ENCODE data around the gene CACNA1C.
"Not testable (repeated sequence)": the region's sequence is repeated elsewhere in the genome, so short reads cannot be mapped to it uniquely, and the experiment has no call there.

The CACNA1C gene

GRCh38 chr12:2239381-2239871 is 186.6 kb downstream of the CACNA1C start:
- no peak for DNase-seq

- no peak for DNase-seq
Observed at GRCh38 chr12:2240390-2240789, 187.6 kb downstream of the CACNA1C start.

GRCh38 chr12:2240984-2241383 is 188.2 kb downstream of the CACNA1C start:
- DNase-seq: no peak

DNA sequence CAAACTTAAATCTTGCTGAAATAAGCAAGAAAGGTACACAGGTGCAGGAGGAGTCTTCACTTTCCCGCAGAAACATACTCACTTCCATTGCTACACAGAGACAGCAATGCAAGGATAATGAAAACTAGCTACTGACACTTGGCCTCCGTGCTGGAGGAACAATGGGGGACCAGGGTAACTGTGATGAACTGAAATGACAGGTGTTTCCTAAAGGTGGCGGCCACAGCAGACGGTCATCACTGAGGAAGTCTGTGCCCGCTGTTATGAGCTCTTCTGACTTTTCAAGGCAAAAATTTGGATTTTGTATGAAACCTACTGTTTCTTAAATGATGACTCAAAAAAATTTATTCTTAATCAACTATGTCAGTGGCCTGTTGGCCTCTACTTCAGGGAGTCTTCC is 189.4 kb downstream of the CACNA1C start:
- DNase-seq: no peak

- no peak for DNase-seq
Observed at GRCh38 chr12:2242816-2243215, 190.0 kb downstream of the CACNA1C start.

DNA sequence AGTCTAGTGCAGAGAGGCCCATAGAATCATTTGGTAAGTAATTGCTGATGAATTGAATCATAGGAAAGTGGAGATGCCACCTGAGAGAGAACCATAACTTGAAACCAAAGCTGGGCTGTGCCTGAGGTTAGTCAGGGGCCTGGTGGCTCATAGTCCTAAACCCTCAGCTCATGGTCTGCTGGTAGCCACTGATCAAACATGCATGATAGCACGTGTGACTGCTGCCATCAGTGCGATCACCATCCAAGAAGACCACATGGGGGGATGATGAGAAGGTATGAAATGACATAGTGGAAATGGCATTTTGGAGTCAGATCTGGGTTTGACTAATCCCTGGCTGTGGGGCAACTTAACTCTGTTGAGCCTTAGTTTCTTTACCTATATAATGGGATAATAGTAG is 190.5 kb downstream of the CACNA1C start:
- no peak for DNase-seq

DNA sequence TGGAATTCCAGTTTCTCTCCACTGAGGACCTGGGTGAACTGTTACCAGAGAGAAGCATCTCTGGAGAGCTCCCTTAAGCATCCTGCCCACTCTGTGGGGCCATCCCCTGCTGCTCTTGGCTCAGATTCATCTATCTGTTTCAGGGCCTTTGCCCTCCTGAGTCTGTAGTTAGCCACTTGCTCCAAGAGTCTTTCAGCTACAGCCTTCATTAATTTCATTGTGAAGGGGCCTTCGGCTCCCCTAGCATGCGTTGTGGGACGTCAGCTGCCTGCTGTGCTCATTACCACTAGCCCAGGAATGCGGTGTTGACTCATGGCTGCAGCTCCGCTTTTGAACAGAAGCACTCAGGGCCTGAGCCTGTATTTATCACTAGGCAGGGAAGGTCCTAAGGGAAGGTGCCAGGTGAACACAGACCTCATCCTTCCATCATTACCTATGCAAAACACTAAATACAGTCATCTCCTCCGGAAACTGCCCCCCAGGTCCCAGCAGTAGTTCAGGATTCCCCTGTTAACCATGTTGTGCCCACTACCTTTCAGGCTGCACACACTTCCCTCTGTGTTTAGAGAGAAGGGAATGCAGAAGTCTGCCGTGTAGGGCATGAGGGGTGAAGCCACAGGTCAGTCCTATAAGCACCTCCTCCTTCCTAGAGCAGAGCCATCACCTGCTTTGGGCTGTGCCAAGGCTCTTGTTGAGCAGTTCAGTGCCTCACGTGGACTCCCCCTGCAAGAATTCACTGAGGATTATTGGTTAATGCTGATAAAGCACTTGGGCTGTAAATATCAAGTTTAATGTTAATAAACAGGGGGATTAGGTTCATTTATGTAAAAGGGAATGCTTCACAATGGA is 191.4 kb downstream of the CACNA1C start:
- no peak for DNase-seq

GRCh38 chr12:2246358-2246757 is 193.6 kb downstream of the CACNA1C start:
- DNase-seq: no peak

- DNase-seq: no peak
Observed at GRCh38 chr12:2247120-2247519, 194.3 kb downstream of the CACNA1C start.

GRCh38 chr12:2247596-2247995 is 194.8 kb downstream of the CACNA1C start:
- DNase-seq: no peak

DNA sequence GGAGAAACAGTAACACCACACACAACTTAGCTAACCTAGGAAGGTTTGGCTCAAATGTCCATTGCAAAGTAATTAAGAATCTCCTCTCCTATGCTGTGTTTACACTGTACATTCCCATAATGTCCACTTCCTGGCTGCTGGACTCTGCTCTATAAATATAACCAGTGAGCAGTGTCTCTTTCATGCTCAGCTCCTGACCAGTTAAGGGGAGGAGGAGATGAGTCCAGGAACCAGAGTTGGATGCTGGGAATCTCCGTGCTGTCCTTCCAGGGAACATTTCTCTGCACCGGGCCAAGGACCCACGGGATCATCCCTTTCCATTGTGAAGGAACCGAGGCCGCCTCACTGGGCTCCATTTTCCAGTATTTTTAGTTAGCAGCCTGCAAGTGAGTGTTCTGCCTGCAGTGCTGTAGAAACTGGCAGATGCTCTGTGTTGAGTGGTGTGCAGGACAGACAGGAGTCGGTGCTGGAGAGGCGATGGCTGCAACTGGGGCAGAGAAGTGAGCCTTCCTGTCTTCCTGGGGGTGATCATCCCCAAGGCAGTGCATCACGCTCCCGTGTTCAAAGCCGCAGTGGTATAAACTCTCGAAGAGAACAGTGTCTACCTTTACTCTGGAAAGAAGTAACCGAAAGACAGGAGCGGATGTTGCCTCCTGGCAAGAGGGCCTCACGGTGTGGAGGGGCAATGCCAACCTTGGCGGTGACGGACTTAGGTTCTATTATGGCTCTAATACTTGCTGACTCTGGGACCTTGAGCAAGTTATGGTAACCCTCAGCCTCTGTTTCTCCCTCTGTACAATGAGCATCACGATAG is 195.5 kb downstream of the CACNA1C start:
- DNase-seq: no peak

DNA sequence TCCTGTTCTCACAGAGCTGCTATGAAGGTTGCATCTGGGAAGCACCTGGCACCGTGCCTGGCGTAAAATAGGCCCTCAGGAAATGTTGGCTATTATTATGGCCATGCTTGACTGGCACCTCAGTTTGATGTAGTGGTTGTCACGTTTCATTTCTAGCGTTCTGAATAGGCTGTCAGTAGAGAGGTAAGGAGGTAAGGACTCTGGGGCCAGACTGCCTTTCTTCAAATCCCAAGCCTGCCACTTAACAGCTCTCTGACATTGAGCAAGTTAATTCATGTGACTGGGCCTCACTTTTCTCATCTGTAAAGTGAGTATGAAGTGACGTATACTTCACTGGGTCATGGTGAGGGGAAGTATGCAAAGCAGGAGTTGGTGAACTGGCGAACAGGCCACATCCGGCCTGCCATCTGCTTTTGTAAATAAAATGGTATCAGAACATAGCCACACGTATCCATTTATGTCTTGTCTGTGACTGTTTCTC is 196.2 kb downstream of the CACNA1C start:
- no peak for DNase-seq

GRCh38 chr12:2250797-2251196 is 198.0 kb downstream of the CACNA1C start:
- DNase-seq: no peak

GRCh38 chr12:2251526-2252209 is 198.9 kb downstream of the CACNA1C start:
- no peak for DNase-seq

DNA sequence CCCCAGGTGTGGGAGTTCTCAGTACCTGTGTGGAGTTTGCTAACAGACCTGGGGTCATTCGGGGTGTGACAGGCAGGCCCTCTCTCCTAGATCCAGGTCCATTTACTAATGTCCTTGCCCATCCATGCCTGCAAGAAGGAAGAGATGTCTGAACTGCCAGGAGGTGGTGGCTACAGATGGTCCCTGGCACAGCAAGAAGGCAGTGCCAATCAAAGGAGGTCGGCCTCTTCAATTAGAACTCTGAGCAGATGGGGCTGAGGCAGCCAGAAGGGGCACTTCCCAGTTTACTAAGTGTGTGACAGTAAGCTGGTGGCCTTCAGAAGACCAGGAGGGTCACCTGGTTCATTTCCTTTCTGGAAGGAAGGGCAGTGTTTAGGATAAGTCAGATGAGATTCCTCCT is 202.5 kb downstream of the CACNA1C start:
- DNase-seq: no peak

DNA sequence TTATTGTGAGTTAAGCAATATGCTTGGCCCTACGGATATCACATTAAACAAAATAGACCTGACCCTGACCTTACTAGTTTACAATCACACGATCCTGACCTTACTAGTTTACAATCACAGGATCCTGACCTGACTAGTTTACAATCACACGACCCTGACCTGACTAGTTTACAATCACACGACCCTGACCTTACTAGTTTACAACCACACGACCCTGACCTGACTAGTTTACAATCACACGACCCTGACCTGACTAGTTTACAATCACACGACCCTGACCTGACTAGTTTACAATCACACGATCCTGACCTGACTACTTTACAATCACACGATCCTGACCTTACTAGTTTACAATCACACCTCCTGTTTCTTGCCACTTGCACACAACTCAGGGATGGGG is 202.9 kb downstream of the CACNA1C start:
- DNase-seq: not testable (repeated sequence)

GRCh38 chr12:2256453-2256852 is 203.7 kb downstream of the CACNA1C start:
- no peak for DNase-seq

DNA sequence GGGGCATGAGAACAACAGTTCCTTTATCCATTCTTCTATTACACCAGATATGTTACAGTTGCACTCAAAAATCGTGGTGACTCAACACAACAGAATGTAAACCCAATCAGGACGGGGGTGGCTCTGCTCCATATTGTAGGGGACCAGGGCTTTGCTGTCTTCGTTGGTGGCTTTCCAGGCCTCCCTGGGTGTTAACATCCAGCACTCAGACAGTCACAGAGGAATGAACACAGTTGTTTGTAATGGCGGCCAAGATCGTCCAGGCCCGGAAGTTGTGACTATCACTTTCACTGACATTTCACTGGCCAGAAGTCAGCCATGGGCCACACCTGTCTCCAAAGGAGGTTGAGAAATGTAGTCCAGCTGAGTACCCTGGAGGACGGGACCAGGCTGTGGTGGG is 204.1 kb downstream of the CACNA1C start:
- DNase-seq: no peak

GRCh38 chr12:2258025-2258424 is 205.2 kb downstream of the CACNA1C start:
- no peak for DNase-seq

DNA sequence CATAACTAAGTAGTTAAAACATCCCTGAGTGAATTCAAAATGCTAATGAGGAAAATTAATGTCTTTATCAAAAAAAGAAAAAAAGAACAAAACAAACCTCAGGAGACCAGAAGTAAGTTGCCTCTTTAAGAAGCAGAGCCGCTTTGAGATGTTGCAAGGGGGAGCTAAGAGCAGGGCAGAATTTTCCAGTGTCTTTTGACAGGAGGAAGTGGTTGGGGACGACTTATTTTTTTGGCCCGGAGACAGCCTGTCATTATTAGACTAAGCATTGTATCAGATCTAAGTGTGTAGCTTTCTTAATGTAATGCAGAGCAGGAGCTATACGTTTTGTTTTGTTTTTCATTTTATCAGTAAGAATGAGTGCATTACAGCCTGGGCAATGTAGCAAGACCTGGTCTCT is 206.6 kb downstream of the CACNA1C start:
- no peak for DNase-seq

DNA sequence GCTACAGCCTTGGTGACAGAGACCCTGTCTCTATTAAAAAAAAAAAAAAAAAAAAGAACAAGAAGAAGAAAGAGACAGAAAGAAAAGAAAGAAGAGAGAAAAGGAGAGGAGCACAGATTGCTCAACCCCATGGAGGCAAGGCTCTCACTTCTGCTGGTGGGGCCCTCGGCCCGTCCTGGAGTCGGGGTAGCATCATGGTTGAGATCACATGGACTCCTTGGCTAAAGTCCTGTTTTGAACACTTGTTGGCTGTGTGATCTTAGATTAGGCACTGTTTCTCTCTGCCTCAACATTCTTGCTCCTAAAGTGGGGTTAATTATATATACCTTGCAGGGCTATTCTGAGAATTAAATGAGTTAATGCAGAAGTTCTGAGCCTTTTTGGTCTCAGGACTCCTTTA is 207.7 kb downstream of the CACNA1C start:
- no peak for DNase-seq

GRCh38 chr12:2261708-2262107 is 208.9 kb downstream of the CACNA1C start:
- no peak for DNase-seq

GRCh38 chr12:2262449-2262848 is 209.7 kb downstream of the CACNA1C start:
- no peak for DNase-seq
